ENCODE measurements around the gene CACNA1I.

DNA sequence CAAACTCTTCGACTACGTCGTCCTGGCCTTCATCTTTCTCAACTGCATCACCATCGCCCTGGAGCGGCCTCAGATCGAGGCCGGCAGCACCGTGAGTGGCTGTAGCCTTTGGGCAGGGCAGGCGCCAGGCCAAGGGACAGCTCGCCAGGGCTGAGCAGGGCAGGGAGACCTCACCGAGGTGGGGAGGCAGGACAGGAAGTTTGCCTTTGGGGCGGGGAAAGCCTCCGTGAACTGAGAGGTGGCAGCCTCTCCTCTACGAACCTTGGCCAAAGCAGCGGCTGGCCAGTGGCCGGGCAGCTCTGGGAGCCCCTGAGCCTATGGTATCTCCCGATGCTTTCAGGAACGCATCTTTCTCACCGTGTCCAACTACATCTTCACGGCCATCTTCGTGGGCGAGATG lies 93.2 kb downstream of the CACNA1I start:
- TF ChIP-seq RAD21 (IDR thresholded peaks at IDR 0.05; ENCODE audit: low read depth) (no peak), CREB1 (IDR thresholded peaks at IDR 0.05; ENCODE audit: low read depth) (no peak), TCF12 (IDR thresholded peaks at IDR 0.05; ENCODE audit: low read depth) (no peak), EP300 (IDR thresholded peaks at IDR 0.05; ENCODE audit: borderline replicate concordance) (no peak), EGR1 (IDR thresholded peaks at IDR 0.05) (no peak), ZBTB7A (IDR thresholded peaks at IDR 0.05; ENCODE audit: low read depth) (no peak), CEBPB (IDR thresholded peaks at IDR 0.05) (no peak), TAF1 (IDR thresholded peaks at IDR 0.05; ENCODE audit: low read depth) (no peak), YY1 (IDR thresholded peaks at IDR 0.05; ENCODE audit: low read depth) (no peak)
- TF ChIP-seq, protein P1, sequence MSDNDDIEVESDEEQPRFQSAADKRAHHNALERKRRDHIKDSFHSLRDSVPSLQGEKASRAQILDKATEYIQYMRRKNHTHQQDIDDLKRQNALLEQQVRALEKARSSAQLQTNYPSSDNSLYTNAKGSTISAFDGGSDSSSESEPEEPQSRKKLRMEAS (IDR thresholded peaks at IDR 0.05) = no peak
- TF ChIP-seq, protein P2, sequence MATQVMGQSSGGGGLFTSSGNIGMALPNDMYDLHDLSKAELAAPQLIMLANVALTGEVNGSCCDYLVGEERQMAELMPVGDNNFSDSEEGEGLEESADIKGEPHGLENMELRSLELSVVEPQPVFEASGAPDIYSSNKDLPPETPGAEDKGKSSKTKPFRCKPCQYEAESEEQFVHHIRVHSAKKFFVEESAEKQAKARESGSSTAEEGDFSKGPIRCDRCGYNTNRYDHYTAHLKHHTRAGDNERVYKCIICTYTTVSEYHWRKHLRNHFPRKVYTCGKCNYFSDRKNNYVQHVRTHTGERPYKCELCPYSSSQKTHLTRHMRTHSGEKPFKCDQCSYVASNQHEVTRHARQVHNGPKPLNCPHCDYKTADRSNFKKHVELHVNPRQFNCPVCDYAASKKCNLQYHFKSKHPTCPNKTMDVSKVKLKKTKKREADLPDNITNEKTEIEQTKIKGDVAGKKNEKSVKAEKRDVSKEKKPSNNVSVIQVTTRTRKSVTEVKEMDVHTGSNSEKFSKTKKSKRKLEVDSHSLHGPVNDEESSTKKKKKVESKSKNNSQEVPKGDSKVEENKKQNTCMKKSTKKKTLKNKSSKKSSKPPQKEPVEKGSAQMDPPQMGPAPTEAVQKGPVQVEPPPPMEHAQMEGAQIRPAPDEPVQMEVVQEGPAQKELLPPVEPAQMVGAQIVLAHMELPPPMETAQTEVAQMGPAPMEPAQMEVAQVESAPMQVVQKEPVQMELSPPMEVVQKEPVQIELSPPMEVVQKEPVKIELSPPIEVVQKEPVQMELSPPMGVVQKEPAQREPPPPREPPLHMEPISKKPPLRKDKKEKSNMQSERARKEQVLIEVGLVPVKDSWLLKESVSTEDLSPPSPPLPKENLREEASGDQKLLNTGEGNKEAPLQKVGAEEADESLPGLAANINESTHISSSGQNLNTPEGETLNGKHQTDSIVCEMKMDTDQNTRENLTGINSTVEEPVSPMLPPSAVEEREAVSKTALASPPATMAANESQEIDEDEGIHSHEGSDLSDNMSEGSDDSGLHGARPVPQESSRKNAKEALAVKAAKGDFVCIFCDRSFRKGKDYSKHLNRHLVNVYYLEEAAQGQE (IDR thresholded peaks at IDR 0.05; ENCODE audit: low read depth) = no peak

All from Ishikawa (cell line).